MCF 10A (cell line): ENCODE measurements around the gene VIM. TPM values are rescaled to one million over a fixed set of nuclear protein-coding genes. Genes with fewer than 3 reads are reported as not detected.

Experiments
- BruUV-seq: library from RNA; stranded (reverse); fragments of 400-500 nt; replicated peaks from 2 replicates; lab custom pipeline; 2021; lab: Mats Ljungman, UMichigan
- CTCF ChIA-PET: fragments of 300-600 bp; sonication (Branson Sonifier 250); formaldehyde crosslinking; extraction: SDS; loops from one replicate; lab custom pipeline; 2021; ENCODE audit warnings: antibody characterized with exemption, inconsistent platforms; lab: Yijun Ruan, JAX
- POLR2A ChIA-PET: fragments of 300-600, 350-650 bp; sonication (Branson Sonifier 250); formaldehyde crosslinking; extraction: SDS; loops from one replicate; lab custom pipeline; 2020; ENCODE audit warnings: antibody characterized with exemption, inconsistent platforms; lab: Yijun Ruan, JAX
- DNase-seq: peaks from one replicate; pipeline ENCODE4 v3.0.0-alpha.2; 2018; ENCODE audit not compliant: unreplicated experiment
- H3K27ac Mint-ChIP-seq: one replicate; pipeline ENCODE4 v1.8.0; 2022; ENCODE audit warnings: mild to moderate bottlenecking, low read depth, mixed read lengths; ENCODE audit not compliant: unreplicated experiment
- H3K27me3 Mint-ChIP-seq: one replicate; pipeline ENCODE4 v1.8.0; 2022; ENCODE audit warnings: mixed read lengths; ENCODE audit not compliant: insufficient read depth, unreplicated experiment
- H3K36me3 Mint-ChIP-seq: one replicate; pipeline ENCODE4 v1.8.0; 2022; ENCODE audit warnings: mild to moderate bottlenecking, moderate library complexity, mixed read lengths; ENCODE audit not compliant: insufficient read depth, unreplicated experiment
- H3K4me1 Mint-ChIP-seq: one replicate; pipeline ENCODE4 v1.8.0; 2022; ENCODE audit warnings: mixed read lengths; ENCODE audit not compliant: insufficient read depth, unreplicated experiment
- H3K4me3 Mint-ChIP-seq: one replicate; pipeline ENCODE4 v1.8.0; 2022; ENCODE audit warnings: mild to moderate bottlenecking, moderate library complexity, mixed read lengths; ENCODE audit not compliant: unreplicated experiment
- H3K9me3 Mint-ChIP-seq: one replicate; pipeline ENCODE4 v1.8.0; 2022; ENCODE audit warnings: mixed read lengths; ENCODE audit not compliant: unreplicated experiment
- CTCF ChIP-seq: fragments of 200-600 bp; IDR thresholded peaks from one replicate; pipeline ENCODE4 v1.8.0; 2022; ENCODE audit warnings: antibody characterized with exemption, mild to moderate bottlenecking; ENCODE audit not compliant: unreplicated experiment
- intact Hi-C: fragments of 100-400 bp; cut with micrococcal nuclease; formaldehyde crosslinking; loops from 2 replicates; pipeline ENCODE4 v1.14.1; 2022
- total RNA-seq: library from RNA; stranded (reverse); gene quantifications from 2 replicates; pipeline ENCODE4 v1.2.3, GENCODE V29; 2022

VIM gene
- total RNA-seq, 1 experiment from 2014 or later = 1,430 TPM

- ChIA-PET POLR2A (interaction anchor here (1.0 to 2.5 kb wide), 2 partner anchors 9 to 24 kb away, joined by 4 to 9 read pairs; no protein-coding TSS in a partner anchor), CTCF (no interaction called here)
- Mint-ChIP-seq H3K36me3 (peaks cover under 1% of the 10 kb centered on the region), H3K4me1 (peaks cover 19% of the 10 kb centered on the region), H3K27me3 (no peaks in the 10 kb centered on the region), H3K27ac (no peak overlapping the region), H3K4me3 (no peak overlapping the region), H3K9me3 (no peaks in the 10 kb centered on the region)
- intact Hi-C loops = no loop called here
- no TSS peak for BruUV-seq
- DNase-seq = peak; percentile 45
- no peak for TF ChIP-seq CTCF
Measured at GRCh38 chr10:17206210-17206709, 21.8 kb upstream of the VIM start.

- no peak for DNase-seq
- no peak overlapping the region for H3K27ac Mint-ChIP-seq
- CTCF ChIA-PET = no interaction called here
- BruUV-seq = no TSS peak
- no peaks in the 10 kb centered on the region for H3K9me3 Mint-ChIP-seq
- no peaks in the 10 kb centered on the region for H3K36me3 Mint-ChIP-seq
- TF ChIP-seq CTCF = no peak
- peaks cover 20% of the 10 kb centered on the region for H3K4me1 Mint-ChIP-seq
- no peak overlapping the region for H3K4me3 Mint-ChIP-seq
- intact Hi-C loops = no loop called here
- no peaks in the 10 kb centered on the region for H3K27me3 Mint-ChIP-seq
- POLR2A ChIA-PET = no interaction called here
Measured at GRCh38 chr10:17208476-17208875, 19.6 kb upstream of the VIM start.

- no peak overlapping the region for H3K27ac Mint-ChIP-seq
- no peak overlapping the region for H3K4me3 Mint-ChIP-seq
Measured at GRCh38 chr10:17209302-17209701, 18.7 kb upstream of the VIM start.

GRCh38 chr10:17209881-17210280, 18.2 kb upstream of the VIM start:
- no peaks in the 10 kb centered on the region for H3K9me3 Mint-ChIP-seq
- POLR2A ChIA-PET = no interaction called here
- no TSS peak for BruUV-seq
- CTCF ChIA-PET = no interaction called here
- DNase-seq = no peak
- TF ChIP-seq CTCF = no peak
- intact Hi-C loops = no loop called here
- H3K27ac Mint-ChIP-seq = no peak overlapping the region
- H3K4me3 Mint-ChIP-seq = no peak overlapping the region
- H3K4me1 Mint-ChIP-seq = peaks cover 23% of the 10 kb centered on the region
- no peaks in the 10 kb centered on the region for H3K27me3 Mint-ChIP-seq
- no peaks in the 10 kb centered on the region for H3K36me3 Mint-ChIP-seq

More at GRCh38 chr10:17209302-17209701, 18.7 kb upstream of the VIM start:
- H3K36me3 Mint-ChIP-seq = no peaks in the 10 kb centered on the region
- no peaks in the 10 kb centered on the region for H3K27me3 Mint-ChIP-seq
- BruUV-seq = no TSS peak
- DNase-seq = no peak
- ChIA-PET CTCF (interaction anchor here (0.6 kb wide), 1 partner anchor 134 kb away, joined by 4 read pairs; no protein-coding TSS in a partner anchor), POLR2A (no interaction called here)
- no peak for TF ChIP-seq CTCF
- H3K4me1 Mint-ChIP-seq = peaks cover 20% of the 10 kb centered on the region
- H3K9me3 Mint-ChIP-seq = no peaks in the 10 kb centered on the region
- intact Hi-C loops = no loop called here
